Lower leg skin (tissue), 4 donors: ENCODE data around the gene TXNDC5. TPM values are rescaled to one million over a fixed set of nuclear protein-coding genes. Genes with fewer than 3 reads are reported as not detected.

Source experiments
- DNase-seq, 2 donors: peaks; one replicate each; pipeline ENCODE4 v3.0.0-alpha.2; 2019; ENCODE audit warnings: low spot score in 2 of 2
- H3K4me3 ChIP-seq: fragments of 200-600 bp; sonication (generic); 2 replicates; pipeline ENCODE4 v1.5.1; 2017; ENCODE audit warnings: mild to moderate bottlenecking, low read depth; ENCODE audit not compliant: poor library complexity, severe bottlenecking
- CTCF ChIP-seq, 3 donors: fragments of 450-650 bp; IDR thresholded peaks; one replicate each; pipeline ENCODE4 v1.5.1; 2016; ENCODE audit warnings: antibody characterized with exemption in 3 of 3, mild to moderate bottlenecking in 3 of 3, moderate library complexity in 2 of 3
- POLR2A ChIP-seq, 2 donors: fragments of 450-650 bp; IDR thresholded peaks; one replicate each; pipeline ENCODE4 v1.6.1; 2016 to 2017; ENCODE audit warnings: antibody characterized with exemption in 2 of 2, mild to moderate bottlenecking in 1 of 2, moderate library complexity in 1 of 2
- WGBS, 2 donors: methylation state at CpG; one replicate each; pipeline ENCODE4 v1.1.5; 2018; 5-methylcytosine and 5-hydroxymethylcytosine counted together
- intact Hi-C: fragments of 100-400 bp; cut with DNase I; formaldehyde crosslinking; loops from one replicate; pipeline ENCODE4 v1.15.0; 2023; ENCODE audit warnings: low total_unique reads
- total RNA-seq, 4 donors: library from RNA; depleted of rRNA; stranded (reverse); fragments of >200 nt; gene quantifications; one replicate each; pipeline ENCODE4 v1.1.0, GENCODE V29; 2016

TXNDC5 gene
- total RNA-seq, 4 donors from 2014 or later, result 29.3 to 68.5 (median 44.1) TPM

GRCh38 chr6:7954477-7955200, 44.1 kb upstream of the TXNDC5 start:
- TF ChIP-seq CTCF (IDR thresholded peaks at IDR 0.05) (no peak), POLR2A (IDR thresholded peaks at IDR 0.05) (no peak)
- no peak for DNase-seq
- WGBS, 2 donors, result 91 to 92% methylated on average over 4 of the region's 4 CpGs
- intact Hi-C loops, result no loop called here
- no peak overlapping the region for H3K4me3 ChIP-seq

GRCh38 chr6:7953753-7954152, 43.2 kb upstream of the TXNDC5 start:
- TF ChIP-seq CTCF (IDR thresholded peaks at IDR 0.05), result no peak
- no peak for TF ChIP-seq POLR2A (IDR thresholded peaks at IDR 0.05)
- no peak overlapping the region for H3K4me3 ChIP-seq
- no peak for DNase-seq

GRCh38 chr6:7939864-7940228, 29.3 kb upstream of the TXNDC5 start:
- WGBS, 2 donors, result 44 to 46% methylated on average over 5 of the region's 5 CpGs
- no peak for DNase-seq
- no peak for TF ChIP-seq CTCF (IDR thresholded peaks at IDR 0.05)
- intact Hi-C loops, result no loop called here
- no peak overlapping the region for H3K4me3 ChIP-seq

More at GRCh38 chr6:7953753-7954152, 43.2 kb upstream of the TXNDC5 start:
- intact Hi-C loops, result no loop called here
- WGBS, 2 donors, result 75 to 83% methylated on average over 1 of the region's 1 CpG

GRCh38 chr6:7939184-7939863, 28.7 kb upstream of the TXNDC5 start:
- 74 to 78% methylated on average over 11 of the region's 11 CpGs for WGBS, 2 donors
- DNase-seq, result no peak
- TF ChIP-seq CTCF (IDR thresholded peaks at IDR 0.05) (no peak), POLR2A (IDR thresholded peaks at IDR 0.05) (no peak)
- H3K4me3 ChIP-seq, result no peak overlapping the region
- intact Hi-C loops, result no loop called here

- intact Hi-C loops, result no loop called here
- no peak overlapping the region for H3K4me3 ChIP-seq
- WGBS, 2 donors, result 56 to 71% methylated on average over 4 of the region's 4 CpGs
- TF ChIP-seq CTCF (IDR thresholded peaks at IDR 0.05) (no peak), POLR2A (IDR thresholded peaks at IDR 0.05) (no peak)
- no peak for DNase-seq
Measured at GRCh38 chr6:7938562-7939183, 28.1 kb upstream of the TXNDC5 start.
